ENCODE measurements around the gene STAC.
"Not testable (repeated sequence)": the region's sequence is repeated elsewhere in the genome, so short reads cannot be mapped to it uniquely, and the experiment has no call there.

The STAC gene

GRCh38 chr3:36411587-36411986, 31.3 kb downstream of the STAC start:
- no peak for DNase-seq (ENCODE audit: low read depth in 2 of 2)

- DNase-seq (ENCODE audit: low read depth in 2 of 2), result no peak
These were observed 36.3 kb downstream of the STAC start for GRCh38 chr3:36416599-36416998.

DNA sequence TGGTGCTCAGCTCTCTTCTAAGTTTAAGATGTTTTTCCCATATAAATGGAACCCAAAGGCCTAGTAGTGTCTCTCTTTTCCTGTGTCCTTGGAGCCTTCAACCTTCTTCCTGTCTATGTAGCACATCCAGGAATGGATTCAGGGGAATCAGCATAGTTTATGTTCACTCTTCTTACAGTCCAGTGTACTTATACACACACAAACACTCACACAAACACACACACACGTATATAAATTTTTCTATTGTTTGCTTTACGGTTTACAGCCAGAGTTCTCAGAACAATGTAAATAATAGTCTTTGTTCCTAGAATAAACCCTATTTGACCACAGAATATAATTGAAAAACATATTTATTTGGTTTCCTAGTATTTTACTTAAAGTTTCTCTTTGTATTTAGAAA, 36.9 kb downstream of the STAC start:
- no peak for DNase-seq (ENCODE audit: low read depth in 2 of 2)

- DNase-seq (ENCODE audit: low read depth in 2 of 2), result no peak
These were observed 38.0 kb downstream of the STAC start for GRCh38 chr3:36418296-36418695.

GRCh38 chr3:36428445-36428844, 48.1 kb downstream of the STAC start:
- no peak for DNase-seq (ENCODE audit: low read depth in 2 of 2)

DNA sequence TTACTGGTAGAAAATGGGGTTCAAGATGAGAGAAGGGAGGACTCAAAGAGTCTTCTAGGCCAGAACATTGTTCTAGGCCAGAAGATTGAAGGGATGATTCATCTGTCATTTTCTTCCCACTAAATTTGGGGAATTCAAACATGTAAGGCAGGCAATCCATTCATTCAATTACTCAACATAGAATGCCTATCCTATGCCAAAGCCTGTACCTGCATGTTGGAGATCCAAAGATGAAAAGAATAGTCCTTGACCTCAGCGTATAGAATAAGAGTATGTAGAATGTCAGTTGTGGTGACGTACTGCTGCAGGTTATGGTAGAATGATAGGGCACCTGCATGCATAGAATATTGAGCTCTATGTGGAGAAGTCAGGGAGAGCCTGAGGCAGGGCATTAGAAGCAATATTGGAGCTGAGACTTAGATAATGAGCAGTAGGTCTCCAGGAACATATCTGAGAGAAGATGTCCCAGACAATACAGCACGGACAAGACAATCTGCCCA, 49.7 kb downstream of the STAC start:
- no peak for DNase-seq (ENCODE audit: low read depth in 2 of 2)

GRCh38 chr3:36433511-36433910, 53.2 kb downstream of the STAC start:
- DNase-seq (ENCODE audit: low read depth in 2 of 2), result no peak

- no peak for DNase-seq (ENCODE audit: low read depth in 2 of 2)
These were observed 54.6 kb downstream of the STAC start for GRCh38 chr3:36434687-36435426.

DNA sequence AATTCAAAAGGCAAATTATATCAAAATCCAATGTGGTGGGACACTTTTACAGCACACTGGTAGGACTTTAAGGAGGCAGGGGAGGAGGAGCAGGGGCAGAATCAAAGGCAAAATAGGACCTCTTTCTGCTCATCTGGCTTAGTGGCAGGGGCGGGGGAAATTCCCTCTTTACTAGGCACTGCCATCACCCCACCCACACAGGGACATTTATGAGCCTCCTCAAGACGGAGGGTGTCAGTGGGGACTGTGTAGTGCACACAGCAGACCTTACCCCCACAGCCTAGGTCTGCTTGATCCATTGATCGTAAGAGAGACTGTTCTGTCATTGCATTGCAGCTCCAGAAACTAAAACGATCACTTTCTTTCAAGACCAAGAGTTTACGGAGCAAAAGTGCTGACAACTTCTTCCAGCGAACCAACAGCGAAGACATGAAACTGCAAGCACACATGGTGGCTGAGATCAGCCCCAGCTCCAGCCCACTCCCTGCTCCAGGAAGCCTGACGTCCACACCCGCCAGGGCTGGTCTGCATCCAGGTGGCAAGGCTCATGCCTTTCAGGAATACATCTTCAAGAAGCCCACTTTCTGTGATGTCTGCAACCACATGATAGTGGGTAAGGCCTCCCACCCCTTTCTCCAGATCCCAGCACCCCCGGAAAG, 62.9 kb downstream of the STAC start:
- no peak for DNase-seq (ENCODE audit: low read depth in 2 of 2)

GRCh38 chr3:36444909-36445308, 64.6 kb downstream of the STAC start:
- no peak for DNase-seq (ENCODE audit: low read depth in 2 of 2)

DNA sequence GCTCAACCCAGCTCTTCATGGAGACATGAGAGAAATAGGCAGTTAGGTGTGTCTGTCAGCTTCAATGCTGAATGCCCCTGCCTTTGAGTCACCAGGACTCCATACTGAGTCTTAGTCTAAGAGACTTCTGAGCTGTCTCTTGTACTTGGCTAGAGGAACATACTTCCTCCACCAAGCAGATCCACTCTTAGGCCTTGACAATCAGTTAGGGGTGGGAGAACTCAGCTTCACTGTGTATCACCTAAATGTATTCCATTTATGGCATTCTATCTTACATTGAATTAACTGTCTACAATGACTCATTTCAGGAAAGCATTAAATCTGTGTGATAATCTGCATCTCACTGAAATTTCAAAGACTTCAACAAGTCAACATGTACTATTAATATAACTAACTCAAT, 66.0 kb downstream of the STAC start:
- no peak for DNase-seq (ENCODE audit: low read depth in 2 of 2)

- no peak for DNase-seq (ENCODE audit: low read depth in 2 of 2)
These were observed 66.8 kb downstream of the STAC start for GRCh38 chr3:36447061-36447460.

- DNase-seq (ENCODE audit: low read depth in 2 of 2), result no peak
These were observed 71.5 kb downstream of the STAC start for GRCh38 chr3:36451816-36452215.

DNA sequence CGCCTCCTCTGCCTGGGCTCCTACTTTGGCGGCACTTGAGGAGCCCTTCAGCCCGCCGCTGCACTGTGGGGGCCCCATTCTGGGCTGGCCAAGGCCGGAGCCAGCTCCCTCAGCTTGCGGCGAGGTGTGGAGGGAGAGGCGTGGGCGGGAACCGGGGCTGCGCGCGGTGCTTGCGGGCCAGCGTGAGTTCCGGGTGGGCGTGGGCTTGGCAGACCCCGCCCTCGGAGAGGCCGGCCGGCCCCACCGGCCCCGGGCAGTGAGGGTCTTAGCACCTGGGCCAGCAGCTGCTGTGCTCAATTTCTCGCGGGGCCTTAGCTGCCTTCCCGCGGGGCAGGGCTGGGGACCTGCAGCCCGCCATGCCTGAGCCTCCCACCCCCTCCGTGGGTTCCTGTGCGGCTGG, 72.9 kb downstream of the STAC start:
- DNase-seq (ENCODE audit: low read depth in 2 of 2), result not testable (repeated sequence)

DNA sequence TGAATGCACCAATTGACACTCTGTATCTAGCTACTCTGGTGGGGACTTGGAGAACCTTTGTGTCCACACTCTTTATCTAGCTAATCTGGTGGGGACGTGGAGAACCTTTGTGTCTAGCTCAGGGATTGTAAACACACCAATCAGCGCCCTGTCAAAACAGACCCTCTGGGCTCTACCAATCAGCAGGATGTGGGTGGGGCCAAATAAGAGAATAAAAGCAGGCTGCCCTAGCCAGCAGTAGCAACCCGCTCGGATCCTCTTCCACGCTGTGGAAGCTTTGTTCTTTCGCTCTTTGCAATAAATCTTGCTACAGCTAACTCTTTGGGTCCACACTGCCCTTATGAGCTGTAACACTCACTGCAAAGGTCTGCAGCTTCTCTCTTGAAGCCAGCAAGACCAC, 73.6 kb downstream of the STAC start:
- DNase-seq (ENCODE audit: low read depth in 2 of 2), result not testable (repeated sequence)

GRCh38 chr3:36455406-36455805, 75.1 kb downstream of the STAC start:
- no peak for DNase-seq (ENCODE audit: low read depth in 2 of 2)

DNA sequence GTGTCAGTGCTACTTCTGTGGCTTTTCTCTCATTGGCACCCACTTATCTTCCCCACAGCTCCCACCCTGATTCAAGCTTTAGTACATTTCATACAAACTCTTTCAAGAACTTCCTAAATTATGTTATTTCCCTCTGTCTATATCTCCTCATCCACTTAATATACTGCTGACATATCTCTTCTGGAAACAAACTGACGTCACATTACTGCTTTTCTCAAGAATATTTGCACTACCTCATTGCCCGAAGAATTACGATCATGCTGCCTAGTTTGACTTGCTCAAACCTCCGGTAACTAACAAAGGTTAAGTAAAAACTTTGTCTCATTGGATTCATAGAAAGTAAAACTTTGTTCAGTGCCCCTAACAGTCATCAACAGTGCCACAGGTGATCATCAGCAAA, 76.5 kb downstream of the STAC start:
- no peak for DNase-seq (ENCODE audit: low read depth in 2 of 2)

DNA sequence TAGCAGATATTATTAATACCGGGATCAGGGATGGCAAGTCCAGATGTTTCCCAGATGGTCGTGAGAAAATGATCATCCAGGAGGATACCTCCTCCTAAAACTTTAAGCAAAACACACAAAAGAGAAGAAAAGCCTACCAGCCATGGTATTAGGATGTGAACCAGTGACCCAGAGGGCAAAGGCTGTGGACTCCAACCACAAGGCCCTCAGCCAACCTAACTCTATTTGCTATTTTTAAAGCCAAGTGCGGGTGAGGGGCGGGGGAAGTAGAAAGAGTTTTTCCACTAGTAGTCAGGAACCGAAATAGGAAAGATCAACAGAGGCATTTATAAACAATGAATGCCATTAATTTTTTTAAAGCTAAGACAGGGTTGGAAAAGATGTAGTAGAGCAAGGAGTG, 77.4 kb downstream of the STAC start:
- DNase-seq (ENCODE audit: low read depth in 2 of 2), result no peak

DNA sequence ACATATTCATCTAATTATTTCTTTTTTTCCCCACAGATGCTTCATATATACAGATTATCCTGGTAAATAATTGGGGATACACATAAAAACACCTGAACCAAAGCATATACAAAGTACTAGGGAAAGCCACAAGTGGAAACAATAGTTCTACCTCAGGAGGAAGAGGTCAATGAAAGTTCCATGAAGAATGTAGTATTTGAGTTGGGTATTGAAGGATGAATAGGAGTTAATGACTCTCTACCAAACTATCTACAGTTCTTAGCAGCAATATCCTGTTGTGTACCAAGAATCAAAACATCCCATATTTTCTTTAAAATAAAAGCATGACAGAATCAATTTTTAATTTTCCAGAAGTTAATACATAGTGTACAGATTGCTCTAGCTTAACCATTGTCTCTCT, 78.9 kb downstream of the STAC start:
- no peak for DNase-seq (ENCODE audit: low read depth in 2 of 2)

GRCh38 chr3:36461597-36461996, 81.3 kb downstream of the STAC start:
- no peak for DNase-seq (ENCODE audit: low read depth in 2 of 2)

DNA sequence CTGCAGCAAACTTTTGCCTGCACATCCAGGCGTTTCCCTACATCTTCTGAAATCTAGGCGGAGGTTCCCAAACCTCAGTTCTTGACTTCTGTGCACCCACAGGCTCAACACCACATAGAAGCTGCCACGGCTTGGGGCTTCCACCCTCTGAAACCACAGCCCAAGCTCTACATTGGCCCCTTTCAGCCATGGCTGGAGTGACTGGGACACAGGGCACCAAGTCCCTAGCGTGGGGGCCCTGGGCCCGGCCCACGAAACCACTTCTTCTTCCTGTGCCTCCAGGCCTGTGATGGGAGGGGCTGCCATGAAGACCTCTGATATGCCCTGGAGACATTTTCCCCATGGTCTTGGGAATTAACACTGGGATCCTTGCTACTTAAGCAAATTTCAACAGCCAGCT, 91.7 kb downstream of the STAC start:
- not testable (repeated sequence) for DNase-seq (ENCODE audit: low read depth in 2 of 2)

DNA sequence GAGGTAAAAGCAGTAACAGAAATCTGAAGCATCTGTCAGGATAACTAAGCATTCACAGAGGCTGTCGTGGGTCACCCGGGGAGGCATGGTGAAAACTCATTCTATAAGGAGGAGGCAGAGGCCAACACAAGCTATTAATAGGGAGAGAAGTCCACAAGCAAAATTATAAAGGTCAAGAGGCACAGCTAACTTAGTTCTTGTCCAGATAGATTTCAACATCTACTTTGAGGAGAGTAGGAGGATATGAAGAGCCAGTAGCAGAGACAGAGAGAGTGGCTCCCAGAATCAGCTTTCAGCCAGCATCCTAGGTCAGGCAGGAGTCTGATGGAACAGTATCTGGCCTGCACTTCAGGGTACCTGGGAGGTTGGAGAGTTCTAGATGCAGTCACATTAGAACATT, 95.3 kb downstream of the STAC start:
- DNase-seq (ENCODE audit: low read depth in 2 of 2), result no peak

GRCh38 chr3:36476286-36476942, 96.1 kb downstream of the STAC start:
- no peak for DNase-seq (ENCODE audit: low read depth in 2 of 2)

Data from stimulated activated CD4-positive, alpha-beta T cell treated with anti-CD3 and anti-CD28 coated beads, Interleukin-1b, Interleukin-23, amount 100 ng/mL, for 4 hours (primary cell).